HepG2 (cell line): Measurements from ENCODE around the gene NEK9. TPM values are rescaled to one million over a fixed set of nuclear protein-coding genes. Genes with fewer than 3 reads are reported as not detected.

Experiments
- FOXA1 ChIP-seq, 2 experiments: fragments of 450-650 bp in 1 of 2; sonication (generic) in 1 of 2; formaldehyde crosslinking in 1 of 2; IDR thresholded peaks; 2 replicates each; pipeline versions ENCODE4 v1.4.0 to v1.6.1; 2016 to 2020; ENCODE audit warnings: missing genetic modification reagents in 1 of 2
- HCFC1 ChIP-seq: fragments of 150-350 bp; IDR thresholded peaks from 2 replicates; pipeline ENCODE4 v1.6.1; 2014; ENCODE audit warnings: low read depth, low read length
- HDAC2 ChIP-seq: sonication (generic); formaldehyde crosslinking; IDR thresholded peaks from 2 replicates; pipeline ENCODE4 v1.4.0; 2020; ENCODE audit warnings: missing genetic modification reagents
- KAT2B ChIP-seq: fragments of 150-350 bp; IDR thresholded peaks from 2 replicates; pipeline ENCODE4 v1.6.1; 2014; ENCODE audit warnings: low read depth, low read length, borderline replicate concordance
- KAT7 ChIP-seq: IDR thresholded peaks from 2 replicates; pipeline ENCODE4 v1.6.1; 2018; ENCODE audit warnings: borderline replicate concordance, missing compliant biosample characterization
- KAT8 ChIP-seq: IDR thresholded peaks from 2 replicates; pipeline ENCODE4 v1.6.1; 2016; ENCODE audit warnings: missing genetic modification reagents, missing compliant biosample characterization
- NR2F2 ChIP-seq: IDR thresholded peaks from 2 replicates; pipeline ENCODE4 v1.6.1; 2012; ENCODE audit warnings: low read depth, inconsistent platforms, borderline replicate concordance
- ONECUT2 ChIP-seq: sonication (generic); formaldehyde crosslinking; IDR thresholded peaks from 2 replicates; pipeline ENCODE4 v1.4.0; 2020; ENCODE audit warnings: missing genetic modification reagents
- PCBP1 ChIP-seq: fragments of 200-400 bp; formaldehyde crosslinking; IDR thresholded peaks from 2 replicates; pipeline ENCODE4 v1.6.1; 2017; ENCODE audit warnings: mild to moderate bottlenecking, low read depth, low read length, borderline replicate concordance
- PHB2 ChIP-seq: fragments of 450-650 bp; IDR thresholded peaks from 2 replicates; pipeline ENCODE4 v1.6.1; 2018; ENCODE audit not compliant: partially characterized antibody
- POLR2AphosphoS5 ChIP-seq: IDR thresholded peaks from 2 replicates; pipeline ENCODE4 v1.6.1; 2012; ENCODE audit warnings: low read depth, low read length
- SRSF1 ChIP-seq: fragments of 200-400 bp; formaldehyde crosslinking; optimal IDR thresholded peaks from 2 replicates; pipeline ENCODE3; 2017; ENCODE audit warnings: mild to moderate bottlenecking, low read depth, low read length, moderate library complexity
- TEAD3 ChIP-seq: optimal IDR thresholded peaks from 2 replicates; pipeline ENCODE3; 2016; ENCODE audit warnings: borderline replicate concordance
- ZBTB7A ChIP-seq: sonication (generic); formaldehyde crosslinking; IDR thresholded peaks from 2 replicates; pipeline ENCODE4 v1.8.0; 2022; ENCODE audit warnings: mild to moderate bottlenecking, missing genetic modification reagents
- ZFP1 ChIP-seq: IDR thresholded peaks from 2 replicates; pipeline ENCODE4 v1.6.1; 2016
- ZNF44 ChIP-seq: sonication (generic); formaldehyde crosslinking; IDR thresholded peaks from 2 replicates; pipeline ENCODE4 v1.5.1; 2020; ENCODE audit warnings: mild to moderate bottlenecking, missing genetic modification reagents
- ZNF563 ChIP-seq: sonication (generic); formaldehyde crosslinking; IDR thresholded peaks from 2 replicates; pipeline ENCODE4 v1.8.0; 2022; ENCODE audit warnings: mild to moderate bottlenecking, moderate library complexity, missing genetic modification reagents
- ZSCAN30 ChIP-seq: sonication (generic); formaldehyde crosslinking; IDR thresholded peaks from 2 replicates; pipeline ENCODE4 v1.5.0; 2020; ENCODE audit warnings: mild to moderate bottlenecking, missing genetic modification reagents
- polyA plus RNA-seq, 8 experiments: library from polyadenylated mRNA; depleted of rRNA in 3 of 8; stranded (reverse) in 7 of 8; unstranded in 1 of 8; fragments of >200 nt; fragmentation: Illumina TruSeq in 4 of 8; extraction: Trizol in 4 of 8; gene quantifications; 2 replicates each; pipeline versions ENCODE4 v1.2.1 to v1.2.3, GENCODE V29; 2011 to 2016; ENCODE audit warnings: low read depth in 4 of 8, missing spikeins in 1 of 8, mixed read lengths in 1 of 8; ENCODE audit not compliant: insufficient read depth in 1 of 8
- total RNA-seq, 5 experiments: library from RNA; depleted of rRNA; stranded (reverse); fragments of >200 nt; fragmentation: Illumina TruSeq; extraction: Trizol; gene quantifications; 2 replicates each; pipeline ENCODE4 v1.2.3, GENCODE V29; 2016; ENCODE audit warnings: low read depth in 1 of 5
- TF ChIP-seq, protein P1 (sequence below): sonication (generic); formaldehyde crosslinking; IDR thresholded peaks from 2 replicates; pipeline ENCODE4 v1.4.0; 2020; ENCODE audit warnings: missing genetic modification reagents, borderline replicate concordance
- TF ChIP-seq, protein P2 (sequence below): fragments of 450-650 bp; IDR thresholded peaks from 2 replicates; pipeline ENCODE4 v1.6.1; 2016
- TF ChIP-seq, protein P3 (sequence below): IDR thresholded peaks from 2 replicates; pipeline ENCODE4 v1.6.1; 2016; ENCODE audit warnings: missing compliant biosample characterization, missing genetic modification reagents, borderline replicate concordance
- TF ChIP-seq, protein P4 (sequence below): sonication (generic); formaldehyde crosslinking; IDR thresholded peaks from 2 replicates; pipeline ENCODE4 v1.5.1; 2020; ENCODE audit warnings: missing genetic modification reagents, mild to moderate bottlenecking, borderline replicate concordance
- TF ChIP-seq, protein P5 (sequence below): sonication (generic); formaldehyde crosslinking; IDR thresholded peaks from 2 replicates; pipeline ENCODE4 v1.4.0; 2020; ENCODE audit warnings: missing genetic modification reagents, mild to moderate bottlenecking, borderline replicate concordance

The NEK9 gene
- total and polyA plus RNA-seq, 2 of the 13 experiments (the other 11 are each of a cell fraction or from before 2014, with no cell fraction given), result 16.5 to 27.3 TPM

DNA sequence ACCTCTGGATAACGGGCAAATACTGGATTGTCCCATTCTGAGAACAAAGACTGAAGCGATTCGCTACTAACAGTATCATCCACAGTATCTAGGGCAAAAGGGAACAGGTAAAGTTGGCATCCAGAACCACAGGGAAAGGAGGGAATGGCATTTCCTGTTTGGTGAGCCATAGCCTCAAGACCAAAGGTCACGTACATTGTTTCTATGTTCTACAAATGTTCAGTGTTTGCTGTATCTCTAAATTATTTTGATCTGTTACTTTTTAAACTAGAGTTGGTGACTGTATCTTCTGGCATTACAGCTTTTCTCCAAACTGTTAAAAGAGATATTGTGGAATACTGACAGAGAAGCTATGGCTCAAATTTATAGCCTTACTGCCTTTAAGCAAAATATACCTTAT lies 85.2 kb downstream of the NEK9 start (continued):
- TF ChIP-seq, protein P1, sequence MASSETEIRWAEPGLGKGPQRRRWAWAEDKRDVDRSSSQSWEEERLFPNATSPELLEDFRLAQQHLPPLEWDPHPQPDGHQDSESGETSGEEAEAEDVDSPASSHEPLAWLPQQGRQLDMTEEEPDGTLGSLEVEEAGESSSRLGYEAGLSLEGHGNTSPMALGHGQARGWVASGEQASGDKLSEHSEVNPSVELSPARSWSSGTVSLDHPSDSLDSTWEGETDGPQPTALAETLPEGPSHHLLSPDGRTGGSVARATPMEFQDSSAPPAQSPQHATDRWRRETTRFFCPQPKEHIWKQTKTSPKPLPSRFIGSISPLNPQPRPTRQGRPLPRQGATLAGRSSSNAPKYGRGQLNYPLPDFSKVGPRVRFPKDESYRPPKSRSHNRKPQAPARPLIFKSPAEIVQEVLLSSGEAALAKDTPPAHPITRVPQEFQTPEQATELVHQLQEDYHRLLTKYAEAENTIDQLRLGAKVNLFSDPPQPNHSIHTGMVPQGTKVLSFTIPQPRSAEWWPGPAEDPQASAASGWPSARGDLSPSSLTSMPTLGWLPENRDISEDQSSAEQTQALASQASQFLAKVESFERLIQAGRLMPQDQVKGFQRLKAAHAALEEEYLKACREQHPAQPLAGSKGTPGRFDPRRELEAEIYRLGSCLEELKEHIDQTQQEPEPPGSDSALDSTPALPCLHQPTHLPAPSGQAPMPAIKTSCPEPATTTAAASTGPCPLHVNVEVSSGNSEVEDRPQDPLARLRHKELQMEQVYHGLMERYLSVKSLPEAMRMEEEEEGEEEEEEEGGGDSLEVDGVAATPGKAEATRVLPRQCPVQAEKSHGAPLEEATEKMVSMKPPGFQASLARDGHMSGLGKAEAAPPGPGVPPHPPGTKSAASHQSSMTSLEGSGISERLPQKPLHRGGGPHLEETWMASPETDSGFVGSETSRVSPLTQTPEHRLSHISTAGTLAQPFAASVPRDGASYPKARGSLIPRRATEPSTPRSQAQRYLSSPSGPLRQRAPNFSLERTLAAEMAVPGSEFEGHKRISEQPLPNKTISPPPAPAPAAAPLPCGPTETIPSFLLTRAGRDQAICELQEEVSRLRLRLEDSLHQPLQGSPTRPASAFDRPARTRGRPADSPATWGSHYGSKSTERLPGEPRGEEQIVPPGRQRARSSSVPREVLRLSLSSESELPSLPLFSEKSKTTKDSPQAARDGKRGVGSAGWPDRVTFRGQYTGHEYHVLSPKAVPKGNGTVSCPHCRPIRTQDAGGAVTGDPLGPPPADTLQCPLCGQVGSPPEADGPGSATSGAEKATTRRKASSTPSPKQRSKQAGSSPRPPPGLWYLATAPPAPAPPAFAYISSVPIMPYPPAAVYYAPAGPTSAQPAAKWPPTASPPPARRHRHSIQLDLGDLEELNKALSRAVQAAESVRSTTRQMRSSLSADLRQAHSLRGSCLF (CRISPR knock-in tag), result no peak
- TF ChIP-seq ZSCAN30 (CRISPR knock-in tag), result no peak
- TF ChIP-seq ZFP1 (CRISPR knock-in tag), result no peak
- no peak for TF ChIP-seq FOXA1 (IDR thresholded peaks at IDR 0.05)
- no peak for TF ChIP-seq FOXA1 (CRISPR knock-in tag; IDR thresholded peaks at IDR 0.05)
- no peak for TF ChIP-seq SRSF1
- TF ChIP-seq KAT7 (CRISPR knock-in tag), result 0 out of 2 replicates have a peak, but pooled peaks have one; percentile 29
- TF ChIP-seq POLR2AphosphoS5, result no peak
- no peak for TF ChIP-seq ZNF44 (CRISPR knock-in tag)
- TF ChIP-seq KAT8 (CRISPR knock-in tag), result 0 out of 2 replicates have a peak, but pooled peaks have one; percentile 29
- TF ChIP-seq, protein P2, sequence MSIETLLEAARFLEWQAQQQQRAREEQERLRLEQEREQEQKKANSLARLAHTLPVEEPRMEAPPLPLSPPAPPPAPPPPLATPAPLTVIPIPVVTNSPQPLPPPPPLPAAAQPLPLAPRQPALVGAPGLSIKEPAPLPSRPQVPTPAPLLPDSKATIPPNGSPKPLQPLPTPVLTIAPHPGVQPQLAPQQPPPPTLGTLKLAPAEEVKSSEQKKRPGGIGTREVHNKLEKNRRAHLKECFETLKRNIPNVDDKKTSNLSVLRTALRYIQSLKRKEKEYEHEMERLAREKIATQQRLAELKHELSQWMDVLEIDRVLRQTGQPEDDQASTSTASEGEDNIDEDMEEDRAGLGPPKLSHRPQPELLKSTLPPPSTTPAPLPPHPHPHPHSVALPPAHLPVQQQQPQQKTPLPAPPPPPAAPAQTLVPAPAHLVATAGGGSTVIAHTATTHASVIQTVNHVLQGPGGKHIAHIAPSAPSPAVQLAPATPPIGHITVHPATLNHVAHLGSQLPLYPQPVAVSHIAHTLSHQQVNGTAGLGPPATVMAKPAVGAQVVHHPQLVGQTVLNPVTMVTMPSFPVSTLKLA, result no peak
- TF ChIP-seq, protein P3, sequence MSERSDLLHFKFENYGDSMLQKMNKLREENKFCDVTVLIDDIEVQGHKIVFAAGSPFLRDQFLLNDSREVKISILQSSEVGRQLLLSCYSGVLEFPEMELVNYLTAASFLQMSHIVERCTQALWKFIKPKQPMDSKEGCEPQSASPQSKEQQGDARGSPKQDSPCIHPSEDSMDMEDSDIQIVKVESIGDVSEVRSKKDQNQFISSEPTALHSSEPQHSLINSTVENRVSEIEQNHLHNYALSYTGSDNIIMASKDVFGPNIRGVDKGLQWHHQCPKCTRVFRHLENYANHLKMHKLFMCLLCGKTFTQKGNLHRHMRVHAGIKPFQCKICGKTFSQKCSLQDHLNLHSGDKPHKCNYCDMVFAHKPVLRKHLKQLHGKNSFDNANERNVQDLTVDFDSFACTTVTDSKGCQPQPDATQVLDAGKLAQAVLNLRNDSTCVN, result no peak
- TF ChIP-seq, protein P4, sequence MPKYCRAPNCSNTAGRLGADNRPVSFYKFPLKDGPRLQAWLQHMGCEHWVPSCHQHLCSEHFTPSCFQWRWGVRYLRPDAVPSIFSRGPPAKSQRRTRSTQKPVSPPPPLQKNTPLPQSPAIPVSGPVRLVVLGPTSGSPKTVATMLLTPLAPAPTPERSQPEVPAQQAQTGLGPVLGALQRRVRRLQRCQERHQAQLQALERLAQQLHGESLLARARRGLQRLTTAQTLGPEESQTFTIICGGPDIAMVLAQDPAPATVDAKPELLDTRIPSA (CRISPR knock-in tag), result no peak
- TF ChIP-seq ZNF563 (CRISPR knock-in tag), result no peak
- TF ChIP-seq HCFC1, result no peak
- no peak for TF ChIP-seq PHB2
- no peak for TF ChIP-seq ZBTB7A (CRISPR knock-in tag)
- no peak for TF ChIP-seq ONECUT2 (CRISPR knock-in tag)
- no peak for TF ChIP-seq PCBP1
- TF ChIP-seq, protein P5, sequence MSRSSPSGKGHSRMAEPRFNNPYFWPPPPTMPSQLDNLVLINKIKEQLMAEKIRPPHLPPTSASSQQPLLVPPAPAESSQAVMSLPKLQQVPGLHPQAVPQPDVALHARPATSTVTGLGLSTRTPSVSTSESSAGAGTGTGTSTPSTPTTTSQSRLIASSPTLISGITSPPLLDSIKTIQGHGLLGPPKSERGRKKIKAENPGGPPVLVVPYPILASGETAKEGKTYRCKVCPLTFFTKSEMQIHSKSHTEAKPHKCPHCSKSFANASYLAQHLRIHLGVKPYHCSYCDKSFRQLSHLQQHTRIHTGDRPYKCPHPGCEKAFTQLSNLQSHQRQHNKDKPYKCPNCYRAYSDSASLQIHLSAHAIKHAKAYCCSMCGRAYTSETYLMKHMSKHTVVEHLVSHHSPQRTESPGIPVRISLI (CRISPR knock-in tag), result no peak
- TF ChIP-seq KAT2B, result no peak
- TF ChIP-seq TEAD3 (CRISPR knock-in tag), result peak; percentile 91
- TF ChIP-seq NR2F2, result no peak
- TF ChIP-seq HDAC2 (CRISPR knock-in tag), result peak; percentile 52; the same call in 1 of the 2 replicates
